HG03025 (cell line): ENCODE measurements around the gene ZACN.
"Not testable (repeated sequence)": the region's sequence is repeated elsewhere in the genome, so short reads cannot be mapped to it uniquely, and the experiment has no call there.

ENCODE experiments used
- ATAC-seq: cut with Tn5 transposase; IDR thresholded peaks from one replicate; pipeline ENCODE4 v1.9.1; 2021; ENCODE audit warnings: mild to moderate bottlenecking, moderate library complexity; ENCODE audit not compliant: unreplicated experiment, low FRiP score

The ZACN gene

DNA sequence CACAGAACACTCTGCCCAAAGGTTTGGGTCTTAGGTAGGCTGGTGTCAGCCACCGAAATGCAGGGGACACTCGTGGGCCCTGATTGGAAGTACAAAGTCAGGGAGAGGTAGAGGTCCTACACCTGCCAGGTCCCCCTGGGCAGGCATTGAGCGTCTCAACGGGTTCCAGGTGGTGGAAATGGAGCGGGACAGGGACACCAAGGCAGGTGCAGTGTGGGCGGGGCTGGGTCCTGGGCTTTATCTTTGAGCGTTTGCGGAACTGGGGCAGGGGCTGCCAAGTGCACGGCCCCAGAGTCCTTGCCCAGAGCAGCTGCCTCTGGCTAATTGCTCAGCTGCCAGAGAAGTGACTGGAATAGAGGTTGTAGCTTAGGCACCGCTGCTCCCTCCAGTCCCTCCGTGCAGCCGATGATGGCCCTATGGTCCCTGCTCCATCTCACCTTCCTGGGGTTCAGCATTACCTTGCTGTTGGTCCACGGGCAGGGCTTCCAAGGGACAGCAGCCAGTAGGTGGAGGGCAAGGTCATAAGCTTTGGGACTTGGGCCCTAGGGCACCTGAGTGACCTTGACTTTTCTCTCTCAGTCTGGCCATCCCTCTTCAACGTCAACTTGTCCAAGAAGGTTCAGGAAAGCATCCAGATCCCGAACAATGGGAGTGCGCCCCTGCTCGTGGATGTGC lies at the start of gene ZACN:
Gene ZACN, plus strand, starts transcription at position 323 of the 675 bp plus-strand sequence. Its CDS starts 83 bp downstream, at position 406.
- no peak for ATAC-seq

DNA sequence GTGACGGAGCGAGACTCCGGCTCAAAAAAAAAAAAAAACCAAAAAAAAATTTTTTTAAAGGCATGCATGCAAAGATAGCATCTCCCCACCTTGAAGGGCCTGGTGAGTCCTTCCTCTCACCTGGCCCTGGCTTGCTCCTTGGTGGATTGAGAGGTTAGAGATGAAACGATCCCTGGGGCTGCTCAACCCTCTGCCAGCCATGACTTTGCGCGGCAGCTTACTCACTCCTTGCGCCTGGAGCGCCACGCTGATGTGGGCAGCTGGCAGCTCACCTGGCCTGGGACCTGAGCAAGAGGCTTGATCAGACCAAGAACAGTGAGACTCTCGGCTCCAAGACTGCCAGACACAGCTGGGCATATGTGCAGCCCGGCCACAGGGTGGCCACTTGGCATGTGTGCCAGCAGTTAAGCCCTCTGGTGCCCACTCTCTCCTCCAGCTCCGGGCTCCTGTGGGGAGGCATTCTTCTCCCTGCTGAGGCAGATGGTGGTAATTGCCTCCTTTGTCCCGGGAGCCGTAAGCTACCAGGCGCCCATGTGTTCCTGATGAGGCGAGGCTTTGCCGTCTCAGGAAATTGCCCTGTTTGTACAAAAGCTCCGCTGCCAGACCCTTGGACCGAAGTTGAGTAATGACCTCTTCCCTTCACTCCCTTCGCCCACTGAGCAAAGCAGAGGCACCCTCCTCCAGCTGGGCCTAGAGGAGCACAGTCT lies 46.8 kb upstream of the ZACN start:
- no peak for ATAC-seq

DNA sequence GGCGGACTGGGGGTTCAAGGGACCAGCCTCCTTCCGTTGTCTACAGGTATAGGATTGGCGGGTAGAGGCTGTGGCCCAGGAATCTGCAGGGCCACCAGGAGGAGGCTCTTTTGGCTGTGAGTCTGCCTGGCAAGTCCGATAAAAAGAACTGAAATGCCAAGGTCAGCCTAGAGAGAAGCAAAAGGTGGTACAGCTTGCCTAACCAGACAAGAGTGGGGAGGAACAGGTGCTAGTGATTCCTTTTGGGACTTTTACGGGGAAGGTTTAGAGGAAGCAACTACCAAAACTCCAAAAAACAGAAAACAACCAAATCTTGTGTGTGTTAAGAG lies 46.2 kb upstream of the ZACN start:
- no peak for ATAC-seq

DNA sequence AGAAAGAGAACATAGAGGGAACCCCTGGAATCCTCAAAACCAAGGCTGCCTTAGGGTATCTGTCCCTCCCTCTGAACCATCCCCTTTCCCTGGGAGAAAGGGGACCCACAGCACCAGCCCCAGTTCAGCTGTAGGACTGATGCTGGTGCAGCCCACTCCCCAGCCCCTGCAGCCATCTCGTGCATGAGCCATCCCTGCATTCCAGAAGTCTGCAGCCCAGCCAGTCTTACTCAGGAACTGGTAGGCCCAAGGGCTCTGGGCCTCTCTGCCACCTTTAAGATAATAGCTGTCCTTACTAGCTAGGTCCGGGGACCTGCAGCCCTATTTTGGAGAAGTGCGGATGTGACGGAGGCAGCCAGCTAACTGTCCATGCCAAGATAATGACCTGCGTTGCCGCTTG lies 45.8 kb upstream of the ZACN start:
- ATAC-seq: no peak

DNA sequence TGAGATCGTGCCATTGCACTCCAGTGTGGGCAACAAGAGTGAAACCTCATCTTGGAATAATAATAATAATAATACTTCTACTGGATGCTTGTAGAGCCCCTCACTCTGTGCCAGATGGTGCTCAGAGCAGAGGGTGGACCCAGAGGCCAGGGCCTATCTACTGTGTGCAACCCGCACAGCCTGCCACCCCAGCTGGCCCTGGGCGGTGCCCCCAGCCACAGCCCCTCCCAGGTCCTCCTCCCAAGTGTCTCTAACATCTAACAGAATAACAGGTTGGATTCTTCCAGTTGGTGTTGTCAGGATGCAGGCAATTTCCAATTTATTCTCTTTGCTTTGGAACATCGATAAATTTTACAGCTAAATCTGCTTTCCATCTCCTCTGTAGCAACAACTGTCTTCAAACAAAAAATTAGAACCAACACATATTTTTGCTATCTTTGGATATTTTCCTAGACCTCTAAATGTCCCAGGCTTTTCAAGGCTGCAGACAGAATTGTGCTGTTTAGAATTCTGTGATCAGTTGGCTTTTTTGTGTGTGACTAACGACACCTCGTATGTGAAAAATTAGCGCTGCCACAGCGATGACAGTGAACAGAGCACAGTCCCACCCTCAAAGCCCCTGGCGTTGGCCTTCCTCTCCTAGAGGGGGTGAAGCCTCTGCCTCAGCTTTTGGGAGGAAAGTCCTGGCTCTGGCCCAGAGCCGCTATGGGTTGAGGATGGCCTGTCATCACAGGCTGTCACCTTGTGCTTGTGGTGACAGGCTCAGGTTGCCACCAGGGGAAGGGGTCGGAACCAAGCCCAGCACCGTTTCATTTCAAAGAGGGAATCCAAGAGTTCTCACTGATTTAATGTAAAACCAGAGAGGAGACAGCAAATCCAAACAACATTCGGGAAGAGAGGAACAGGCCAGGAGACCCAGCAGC lies 44.3 kb upstream of the ZACN start:
- no peak for ATAC-seq

DNA sequence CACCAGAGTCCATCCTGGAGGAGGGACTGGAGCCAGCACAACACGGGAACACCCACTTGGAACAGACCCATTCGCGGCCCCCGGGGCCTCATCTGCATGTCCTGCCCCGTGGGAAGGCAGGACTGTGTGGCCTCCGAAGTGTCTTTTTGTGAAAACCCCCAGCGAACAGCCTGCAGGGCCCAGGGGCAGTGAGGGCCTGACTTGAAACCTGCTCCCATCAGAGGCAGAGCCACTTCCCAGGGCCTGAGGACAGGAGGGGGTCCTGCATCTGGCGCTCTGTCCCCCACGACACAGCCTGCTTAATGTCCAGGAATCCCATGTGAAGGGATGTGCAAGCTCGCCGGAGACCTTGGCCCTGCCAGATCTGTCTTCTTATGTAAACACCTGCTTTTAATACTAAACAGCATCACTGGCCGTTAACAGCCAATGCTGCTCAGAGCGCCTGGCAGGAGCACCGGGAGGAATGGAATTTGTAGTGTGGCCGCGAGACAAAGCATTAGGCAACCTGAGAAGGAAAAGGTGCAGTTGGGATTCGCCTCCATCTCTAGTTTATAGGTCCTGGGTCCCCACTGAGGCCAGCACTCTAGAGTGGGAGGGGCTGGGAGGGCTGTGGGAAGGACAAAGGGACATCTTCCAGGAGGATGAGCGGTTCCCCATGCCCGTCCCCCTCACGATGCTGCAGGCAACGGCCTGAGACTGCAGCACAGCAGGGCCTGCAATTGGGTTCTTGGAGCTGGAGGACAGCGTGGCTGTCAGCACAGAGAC lies 42.3 kb upstream of the ZACN start:
- no peak for ATAC-seq

DNA sequence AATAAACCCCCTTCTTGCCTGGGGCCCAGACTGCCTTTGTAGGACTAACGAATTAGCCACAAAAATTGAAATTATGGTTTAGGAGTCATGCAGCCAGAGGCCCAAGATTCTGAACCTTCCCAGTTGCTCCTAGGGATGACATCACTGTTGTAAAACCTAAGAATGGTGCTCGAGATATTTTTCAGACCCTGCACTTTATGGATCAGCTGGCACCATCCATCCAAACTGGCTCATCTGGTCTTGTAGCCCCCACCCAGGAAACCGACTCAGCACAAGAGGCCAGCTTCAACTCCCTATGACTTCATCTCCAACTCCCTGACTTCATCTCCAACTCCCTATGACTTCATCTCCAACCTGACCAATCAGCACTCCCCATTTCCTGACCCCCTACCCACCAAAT lies 40.9 kb upstream of the ZACN start:
- no peak for ATAC-seq

DNA sequence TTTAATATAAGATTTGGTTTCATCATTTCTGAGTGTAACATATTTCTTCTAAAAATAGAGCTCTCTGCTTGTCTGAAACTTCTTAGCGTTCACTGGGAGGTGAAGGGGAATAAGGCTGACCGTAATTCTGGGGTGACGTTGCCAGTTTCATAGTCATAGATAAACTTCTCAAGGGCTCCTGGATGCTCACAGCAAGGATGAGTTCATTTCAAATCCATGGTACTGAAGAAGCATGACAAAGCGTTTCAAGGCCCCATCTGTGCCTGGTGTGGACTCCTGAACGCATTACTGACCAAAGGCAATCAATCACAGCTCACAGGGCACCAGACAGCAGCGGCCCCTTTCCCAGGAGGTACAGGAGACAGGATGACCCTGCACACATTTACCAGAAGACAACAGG lies 39.9 kb upstream of the ZACN start:
- ATAC-seq: no peak

DNA sequence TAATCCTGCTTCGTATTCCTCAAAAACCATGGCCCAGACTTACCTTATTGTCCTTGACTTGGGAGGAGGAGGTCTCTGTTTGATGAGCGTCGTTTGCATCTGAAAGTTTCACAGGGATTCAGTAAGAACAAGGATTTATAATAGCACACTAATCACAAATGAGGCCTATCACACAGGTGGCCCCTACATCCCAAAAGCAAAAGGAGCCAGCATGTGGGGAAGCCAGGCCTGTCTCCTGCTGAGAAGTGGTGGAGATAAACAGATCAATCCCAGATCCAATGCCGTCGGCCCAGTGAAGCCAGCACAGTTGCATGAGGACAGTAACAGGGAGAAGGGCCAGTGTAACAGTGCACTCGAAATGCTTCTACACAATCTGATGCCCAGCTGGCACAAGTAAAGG lies 38.6 kb upstream of the ZACN start:
- no peak for ATAC-seq

DNA sequence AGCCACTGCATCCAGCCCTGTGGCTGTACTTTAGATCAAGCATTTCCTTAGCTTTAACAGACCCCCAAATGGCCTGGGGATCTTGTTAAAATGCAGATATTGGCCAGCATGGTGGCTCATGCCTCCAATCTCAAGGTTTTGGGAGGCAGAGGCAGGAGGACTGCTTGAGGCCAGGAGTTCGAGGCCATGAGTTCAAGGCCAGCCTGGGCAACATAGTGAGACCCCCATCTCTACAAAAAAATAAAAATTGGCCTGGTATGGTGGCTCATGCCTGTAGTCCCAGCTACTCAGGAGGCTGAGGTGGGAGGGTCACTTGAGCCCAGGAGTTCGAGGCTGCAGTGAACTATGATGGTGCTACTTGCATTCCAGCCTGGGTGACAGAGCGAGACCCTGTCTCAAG lies 36.1 kb upstream of the ZACN start:
- not testable (repeated sequence) for ATAC-seq

DNA sequence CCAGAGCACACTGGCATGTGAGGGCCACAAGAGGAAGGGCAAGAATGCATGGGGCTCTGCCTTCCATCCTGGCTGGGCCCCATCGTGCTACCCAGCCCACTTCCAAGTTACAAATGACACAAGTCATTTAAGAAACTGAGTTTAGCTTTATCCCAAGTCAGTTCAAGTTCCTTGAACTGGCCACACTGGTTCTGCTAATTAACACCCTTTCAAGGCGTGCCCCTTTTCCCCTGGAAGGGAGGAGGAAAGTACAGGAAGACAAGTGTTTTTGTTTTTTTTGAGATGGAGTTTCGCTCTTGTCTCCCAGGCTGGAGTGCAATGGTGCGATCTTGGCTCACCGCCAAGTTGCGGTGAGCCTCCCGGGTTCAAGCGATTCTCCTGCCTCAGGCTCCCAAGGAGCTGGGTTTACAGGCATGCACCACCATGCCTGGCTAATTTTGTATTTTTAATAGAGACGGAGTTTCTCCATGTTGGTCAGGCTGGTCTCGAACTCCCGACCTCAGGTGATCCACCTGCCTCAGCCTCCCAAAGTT lies 34.4 kb upstream of the ZACN start:
- ATAC-seq: not testable (repeated sequence)

DNA sequence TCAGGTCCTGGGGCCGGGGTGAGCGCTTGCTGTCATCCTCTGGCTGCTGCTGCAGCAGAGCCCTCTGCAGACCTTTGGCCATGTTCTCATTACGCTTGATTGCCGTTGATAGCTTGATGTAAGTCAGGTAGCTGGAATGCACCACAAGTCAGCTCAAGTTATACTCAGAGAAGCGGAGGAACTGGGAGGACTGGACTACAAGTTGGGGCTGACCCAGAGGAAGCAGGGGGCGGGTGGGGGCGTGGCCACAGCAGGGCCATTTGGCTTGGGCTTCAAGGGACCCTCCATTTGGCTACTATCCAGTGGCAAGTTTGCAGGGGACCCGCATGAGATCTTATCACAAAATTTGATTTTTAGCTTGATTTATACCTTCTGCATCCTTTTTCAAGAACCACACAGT lies 32.9 kb upstream of the ZACN start:
- no peak for ATAC-seq

DNA sequence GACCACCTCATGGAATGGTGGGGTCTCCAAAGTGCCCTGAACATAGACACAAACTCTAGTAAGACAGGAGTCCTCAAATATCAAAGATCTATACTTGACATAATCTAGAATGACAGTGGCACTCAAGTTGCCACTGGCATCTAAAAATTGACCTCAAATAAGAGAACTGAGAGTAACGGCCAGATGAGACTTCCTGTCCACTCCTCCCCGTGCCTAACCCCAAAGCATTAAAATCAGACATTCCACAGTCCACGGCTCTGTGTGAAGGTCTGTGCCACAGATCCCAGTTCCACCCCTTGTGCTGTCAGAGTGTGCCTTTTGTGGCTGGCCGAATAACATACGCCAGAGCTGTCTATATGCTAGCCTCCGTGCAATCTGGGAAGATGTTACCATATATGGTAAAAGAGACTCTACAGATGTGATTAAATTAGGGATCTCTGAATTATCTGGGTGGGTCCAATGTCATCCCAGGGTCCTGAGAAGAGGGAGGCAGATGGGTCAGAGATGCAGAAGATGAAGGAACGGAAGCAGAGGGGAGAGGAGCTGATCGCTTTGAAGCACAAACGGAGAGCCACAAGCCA lies 30.9 kb upstream of the ZACN start:
- no peak for ATAC-seq

DNA sequence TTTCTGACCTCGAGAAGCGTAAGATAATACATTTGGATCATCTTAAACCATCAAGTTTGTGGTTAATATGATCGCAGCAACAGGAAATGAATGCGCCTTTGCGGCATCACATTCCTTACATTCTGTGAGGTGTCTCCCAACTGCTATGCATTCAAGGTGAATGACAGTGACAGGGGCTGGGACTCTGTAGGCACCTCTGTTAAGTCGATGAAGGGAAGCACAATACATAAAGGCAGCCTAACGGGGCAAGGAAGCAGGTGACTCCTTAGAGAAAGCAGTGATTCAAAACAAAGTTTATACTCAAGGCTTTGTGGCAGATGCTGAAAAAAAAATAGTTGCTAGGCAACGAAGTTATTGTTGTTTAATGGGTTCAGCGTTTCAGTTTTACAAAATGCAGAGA lies 30.3 kb upstream of the ZACN start:
- ATAC-seq: no peak

DNA sequence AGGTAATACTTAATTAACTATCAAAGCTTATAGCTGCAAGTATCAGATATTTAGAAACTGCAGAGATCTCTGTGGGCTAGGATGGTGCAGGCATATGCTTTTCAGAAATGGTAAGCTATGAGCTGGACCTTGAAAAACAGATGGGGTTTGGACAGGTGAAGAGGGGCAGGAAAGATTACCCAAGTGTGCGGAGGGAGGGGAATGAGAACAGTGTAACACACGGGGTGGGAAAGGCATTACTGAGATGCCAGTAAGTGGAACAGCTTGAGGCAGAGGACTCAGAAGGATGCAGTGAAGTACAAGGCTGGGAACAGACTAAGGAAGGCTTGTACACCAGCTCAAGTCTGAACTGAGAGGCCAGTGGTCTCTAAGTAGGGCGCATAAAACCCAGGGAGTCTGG lies 29.7 kb upstream of the ZACN start:
- ATAC-seq: no peak

DNA sequence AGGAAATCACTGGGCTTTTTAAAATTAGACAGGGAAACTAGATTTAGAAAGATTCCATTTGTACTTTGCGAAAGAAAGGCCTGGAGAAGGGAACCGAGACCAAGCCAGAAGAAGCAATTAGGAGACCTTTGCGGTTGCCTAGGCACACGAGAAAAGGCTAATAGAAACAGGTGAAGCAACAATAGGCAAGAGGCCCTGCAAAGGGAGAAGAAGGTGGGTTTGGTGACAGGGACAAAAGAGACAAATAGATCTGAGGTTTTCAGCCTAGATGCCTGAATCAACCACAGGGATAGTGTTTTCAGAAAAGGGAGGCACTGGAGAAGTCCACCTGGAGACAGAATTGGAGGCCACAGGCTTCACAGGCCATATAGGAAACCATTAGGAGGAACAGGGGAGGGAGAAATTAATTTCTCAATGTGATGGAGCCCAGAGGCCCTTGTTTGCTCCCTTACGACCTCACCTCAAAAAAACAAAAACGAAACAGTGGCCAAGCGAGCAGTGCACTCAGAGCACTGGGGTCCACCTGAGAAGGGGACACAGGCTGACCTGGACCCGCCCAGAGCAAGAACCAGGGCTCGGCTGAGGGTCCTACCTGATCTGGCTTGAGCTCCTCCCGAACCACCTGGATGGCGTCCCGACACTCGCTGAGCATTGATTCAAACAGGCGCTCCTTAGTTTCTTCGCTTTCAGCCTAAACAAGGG lies 29.0 kb upstream of the ZACN start:
- no peak for ATAC-seq

DNA sequence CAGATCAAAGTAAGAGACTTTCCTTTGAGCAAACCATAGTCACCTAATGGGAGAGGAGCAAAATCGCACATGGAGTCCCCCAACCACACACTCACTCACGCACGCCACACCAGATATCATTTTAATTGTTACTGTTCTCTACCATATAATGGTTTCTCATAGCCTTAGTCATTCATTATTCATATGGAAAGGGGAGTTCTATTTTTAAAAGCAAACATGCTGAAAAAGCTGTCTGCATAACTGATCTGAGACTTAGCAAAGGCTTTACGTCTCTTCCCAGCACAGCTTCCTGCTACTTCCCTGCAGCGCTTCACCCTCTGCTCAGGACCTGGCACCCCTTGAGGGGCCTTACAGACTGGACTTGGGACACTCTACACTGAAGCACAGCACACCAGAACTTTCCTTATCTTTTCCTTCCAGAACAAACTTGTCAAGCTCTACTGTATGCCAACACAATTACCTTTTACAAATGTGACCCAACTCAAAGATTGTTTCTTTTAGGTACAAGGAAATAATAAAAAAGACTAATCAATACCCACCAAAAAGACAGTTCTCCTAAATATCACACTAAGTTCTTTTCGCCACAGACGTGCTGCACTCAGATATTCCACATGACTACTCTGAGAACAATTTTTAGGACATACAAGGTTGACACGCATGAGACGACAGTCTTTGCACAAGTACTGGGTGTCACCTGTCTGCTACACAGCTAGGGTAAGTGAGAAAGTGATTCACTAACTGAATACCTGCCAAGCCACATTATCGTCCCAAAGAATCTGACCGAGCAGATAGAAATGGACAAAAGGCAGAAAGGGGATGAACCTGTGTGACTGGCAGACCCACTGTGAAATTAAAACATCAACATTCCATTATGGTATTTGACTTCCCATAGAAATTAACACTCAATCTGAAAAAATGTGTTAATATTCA lies 28.2 kb upstream of the ZACN start:
- no peak for ATAC-seq

DNA sequence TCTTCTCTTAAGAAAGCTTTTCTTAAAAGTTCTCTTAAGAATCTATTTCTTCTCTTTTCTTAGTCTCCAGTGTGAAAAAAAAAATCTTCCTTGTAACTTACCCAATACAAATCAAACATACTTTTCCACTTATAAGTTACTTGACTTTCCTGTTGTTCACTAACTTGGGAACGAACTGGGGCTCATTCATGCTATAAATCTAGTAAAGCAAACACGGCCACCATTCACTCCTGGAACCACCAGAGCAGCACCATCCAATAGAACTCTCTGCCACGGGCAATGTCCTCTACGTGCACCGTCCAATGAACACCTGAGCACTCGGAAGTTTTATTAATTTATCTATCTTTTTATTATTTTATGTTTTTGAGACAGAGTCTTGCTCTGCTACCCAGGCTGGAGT lies 27.4 kb upstream of the ZACN start:
- ATAC-seq: no peak
